Measurements from ENCODE around the gene STX7.

DNA sequence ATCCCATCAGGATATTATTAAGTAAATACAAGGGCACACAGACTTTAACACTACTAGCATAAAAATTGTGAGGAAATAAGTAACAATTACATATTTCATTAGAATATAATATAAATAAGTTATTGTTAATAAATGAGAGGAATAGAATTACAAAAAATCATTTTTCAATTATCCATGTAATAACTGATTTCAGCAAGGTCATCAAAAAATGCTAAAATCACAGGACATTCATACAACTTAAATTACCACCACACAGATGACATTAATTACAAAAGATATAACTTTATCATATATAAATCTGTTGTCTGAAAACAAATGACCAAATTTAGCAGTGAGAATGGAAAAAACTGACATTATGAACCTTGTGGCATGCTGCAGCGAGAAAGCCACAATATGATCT lies 37.0 kb downstream of the STX7 start:
- TF ChIP-seq, protein P1, sequence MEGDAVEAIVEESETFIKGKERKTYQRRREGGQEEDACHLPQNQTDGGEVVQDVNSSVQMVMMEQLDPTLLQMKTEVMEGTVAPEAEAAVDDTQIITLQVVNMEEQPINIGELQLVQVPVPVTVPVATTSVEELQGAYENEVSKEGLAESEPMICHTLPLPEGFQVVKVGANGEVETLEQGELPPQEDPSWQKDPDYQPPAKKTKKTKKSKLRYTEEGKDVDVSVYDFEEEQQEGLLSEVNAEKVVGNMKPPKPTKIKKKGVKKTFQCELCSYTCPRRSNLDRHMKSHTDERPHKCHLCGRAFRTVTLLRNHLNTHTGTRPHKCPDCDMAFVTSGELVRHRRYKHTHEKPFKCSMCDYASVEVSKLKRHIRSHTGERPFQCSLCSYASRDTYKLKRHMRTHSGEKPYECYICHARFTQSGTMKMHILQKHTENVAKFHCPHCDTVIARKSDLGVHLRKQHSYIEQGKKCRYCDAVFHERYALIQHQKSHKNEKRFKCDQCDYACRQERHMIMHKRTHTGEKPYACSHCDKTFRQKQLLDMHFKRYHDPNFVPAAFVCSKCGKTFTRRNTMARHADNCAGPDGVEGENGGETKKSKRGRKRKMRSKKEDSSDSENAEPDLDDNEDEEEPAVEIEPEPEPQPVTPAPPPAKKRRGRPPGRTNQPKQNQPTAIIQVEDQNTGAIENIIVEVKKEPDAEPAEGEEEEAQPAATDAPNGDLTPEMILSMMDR (IDR thresholded peaks at IDR 0.05) = no peak
- TF ChIP-seq POLR2A (IDR thresholded peaks at IDR 0.05) = no peak
